Urothelium cell line (cell line): ENCODE results near the gene MYOM3.

Source experiments
- DNase-seq: peaks from one replicate; pipeline ENCODE4 v3.0.0; 2011; ENCODE audit warnings: low spot score, mixed read lengths
- FAIRE-seq: peaks from 2 replicates; lab custom pipeline; 2011; peaks lifted over from hg19 to GRCh38; lab: Jason Lieb, UNC

Gene MYOM3

DNA sequence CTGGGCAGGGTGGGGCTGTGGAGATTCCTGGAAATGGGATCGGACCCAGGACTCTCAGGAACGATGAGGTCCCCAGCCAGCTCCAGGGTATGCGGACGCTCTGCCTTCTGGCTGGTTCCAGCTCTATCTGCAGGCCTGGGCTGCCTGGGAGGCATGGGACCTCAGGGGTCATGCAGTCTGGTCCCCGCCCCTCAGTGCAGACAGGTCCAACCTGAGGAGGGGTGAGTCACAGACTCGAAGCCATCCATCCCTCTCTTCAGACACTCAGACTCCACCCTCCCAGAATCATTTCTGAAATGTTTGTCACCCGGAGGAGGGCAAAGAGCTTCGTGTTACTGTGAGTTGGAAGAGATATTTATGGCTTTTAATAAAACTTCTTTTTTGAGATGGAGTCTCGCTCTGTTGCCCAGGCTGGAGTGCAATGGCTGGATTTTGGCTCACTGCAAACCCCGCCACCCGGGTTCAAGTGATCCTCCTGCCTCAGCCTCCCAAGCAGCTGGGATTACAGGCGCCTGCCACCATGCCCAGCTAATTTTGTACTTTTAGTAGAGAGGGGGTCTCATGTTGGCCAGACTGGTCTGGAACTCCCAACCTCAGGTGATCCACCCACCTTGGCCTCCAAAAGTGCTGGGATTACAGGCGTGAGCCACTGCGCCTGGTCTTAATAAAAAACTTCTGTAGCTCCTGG lies 5.9 kb upstream of the MYOM3 start:
- DNase-seq = peak; percentile 57

DNA sequence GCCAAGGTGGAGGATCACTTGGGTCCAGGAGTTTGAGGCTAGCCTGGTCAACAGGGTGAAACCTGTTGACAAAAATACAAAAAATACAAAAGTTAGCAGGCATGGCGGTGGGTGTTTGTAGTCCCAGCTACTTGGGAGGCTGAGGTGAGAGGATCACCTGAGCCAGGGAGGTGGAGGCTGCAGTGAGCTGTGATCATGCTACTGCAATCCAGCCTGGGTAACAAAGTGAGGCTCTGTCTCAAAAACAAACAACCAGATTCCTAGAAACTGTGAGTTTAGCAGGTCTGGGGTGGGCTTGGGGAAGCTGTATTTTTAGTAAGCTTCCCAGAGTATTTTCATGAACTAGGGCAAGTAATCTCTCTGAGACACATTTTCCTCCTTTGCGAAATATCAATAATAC lies 5.2 kb upstream of the MYOM3 start:
- FAIRE-seq (no peak), DNase-seq (no peak)

More for the DNA sequence above, 5.9 kb upstream of the MYOM3 start:
- FAIRE-seq = no peak

DNA sequence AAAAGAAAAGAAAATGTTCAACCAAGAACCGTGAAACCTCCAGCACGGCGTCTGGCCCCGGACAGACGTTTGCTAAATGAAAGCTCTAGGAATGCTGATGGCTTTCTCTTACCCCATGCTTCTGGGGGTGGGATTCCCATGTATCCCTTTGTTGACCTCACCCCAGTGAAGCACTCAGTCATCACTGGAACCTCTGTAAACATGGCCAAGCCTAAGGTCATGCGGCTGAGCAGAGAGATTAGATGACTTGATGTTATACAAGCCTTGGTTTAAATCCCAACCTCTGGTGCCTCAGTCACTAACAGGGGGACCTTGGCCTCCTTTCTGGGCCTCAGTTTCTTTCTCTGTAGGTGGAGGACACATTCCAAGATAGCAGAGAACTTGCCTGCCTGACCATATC lies 2.8 kb upstream of the MYOM3 start:
- FAIRE-seq = no peak
- no peak for DNase-seq

GRCh38 chr1:24113641-24114033 lies 1.7 kb upstream of the MYOM3 start:
- FAIRE-seq = no peak

DNA sequence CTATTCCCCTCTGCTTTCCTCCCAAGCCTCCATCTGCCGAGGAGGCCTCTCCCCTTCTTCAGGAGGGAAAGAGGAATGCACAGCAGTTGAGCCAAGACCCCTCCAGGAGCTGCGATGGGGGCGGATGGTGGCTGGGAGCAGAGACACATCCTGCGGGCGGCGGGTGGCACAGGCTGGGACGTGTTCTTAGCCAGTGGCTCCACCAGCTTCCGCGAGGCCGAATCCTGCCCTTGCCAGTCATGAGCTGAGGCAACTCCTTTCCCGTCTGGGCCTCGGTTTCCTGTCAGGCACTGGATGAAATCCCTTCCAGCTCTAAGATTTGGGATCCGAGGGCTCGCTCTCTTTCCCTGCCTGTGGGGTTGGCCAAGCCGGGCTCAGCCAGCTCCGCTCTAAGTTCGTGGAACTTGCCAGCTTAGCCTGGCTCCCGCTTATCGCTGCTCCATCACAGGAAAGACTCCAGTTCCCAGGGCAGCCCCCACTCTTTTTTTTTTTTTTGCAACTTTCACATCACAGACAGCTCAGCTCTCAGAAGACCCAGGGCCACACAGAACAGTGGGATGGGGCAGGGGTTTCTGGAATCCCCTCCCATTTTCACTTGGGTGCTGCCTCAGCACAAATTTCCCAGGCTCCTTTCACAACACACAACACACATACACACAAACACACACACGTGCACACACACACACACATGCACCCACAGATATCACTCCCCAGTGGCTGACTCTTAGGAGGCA lies 506 bp downstream of the MYOM3 start:
- FAIRE-seq (no peak), DNase-seq (no peak)

More at GRCh38 chr1:24113641-24114033, 1.7 kb upstream of the MYOM3 start:
- no peak for DNase-seq

DNA sequence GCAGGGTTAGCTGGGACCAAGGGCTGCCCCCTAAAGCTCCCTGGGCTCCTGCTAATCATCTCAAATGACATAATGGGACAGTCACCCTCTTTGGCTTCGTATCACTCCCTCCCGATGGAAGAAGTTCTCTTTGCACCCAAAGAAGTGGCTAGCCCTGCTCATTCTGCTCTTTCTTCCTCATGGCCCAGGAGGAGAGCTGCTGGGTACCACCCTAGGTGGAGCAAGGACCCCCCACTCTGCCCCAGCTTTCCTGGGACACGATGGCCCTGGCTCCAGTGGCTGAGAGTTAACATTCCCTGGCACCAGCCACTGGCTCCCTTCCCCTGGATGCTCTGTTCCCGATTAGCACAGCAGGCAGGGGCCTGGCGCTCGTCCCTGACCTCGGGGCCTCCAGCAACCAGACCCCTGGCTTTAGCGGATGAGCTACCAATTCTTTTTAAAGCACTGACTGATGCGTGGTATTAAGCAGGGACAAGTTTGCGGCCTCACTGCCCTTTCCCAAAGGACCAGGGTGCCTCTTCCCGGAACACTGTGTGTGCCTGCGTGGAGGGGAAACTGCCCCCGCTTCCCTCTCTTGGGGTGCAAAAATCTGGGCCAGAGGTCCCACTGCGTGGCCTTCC lies 1.2 kb downstream of the MYOM3 start:
- no peak for DNase-seq
- FAIRE-seq = no peak

DNA sequence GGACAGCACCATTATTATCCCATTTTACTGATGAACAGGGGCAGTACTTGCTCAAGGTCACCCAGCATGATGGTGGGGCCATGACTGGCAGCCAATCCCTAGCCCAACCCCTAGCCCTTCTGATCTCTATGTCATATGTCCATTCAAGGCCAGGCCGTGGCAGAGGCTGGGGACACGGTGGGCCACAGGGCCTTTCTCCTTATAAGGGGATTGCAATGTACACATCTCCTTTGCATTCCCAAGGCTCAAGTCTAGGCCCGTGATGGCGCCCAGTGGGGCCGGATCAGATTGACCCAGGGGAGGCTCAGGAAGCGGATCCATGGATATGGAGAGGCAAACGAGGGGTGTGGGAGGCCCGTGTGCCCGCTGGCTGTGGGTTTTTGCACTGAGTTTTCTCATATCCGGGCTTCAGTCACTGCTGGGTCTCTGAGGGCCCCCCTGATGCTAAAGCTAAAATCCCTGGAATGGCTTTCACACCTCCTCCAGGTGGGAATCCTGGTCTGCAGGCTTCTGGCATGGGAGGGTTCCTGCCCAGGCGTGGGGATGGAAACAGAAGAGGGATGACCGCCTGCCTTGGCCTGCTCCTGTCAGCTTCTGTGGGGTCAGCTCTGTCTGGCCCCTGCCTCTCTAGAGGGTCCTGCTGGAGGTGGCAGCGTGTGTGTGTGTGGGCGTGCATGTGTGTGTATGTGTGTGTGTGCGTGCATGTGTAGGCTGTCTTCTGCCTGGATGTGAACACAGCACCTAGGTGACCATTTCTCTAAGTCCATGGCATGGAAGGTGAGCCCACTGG lies 2.1 kb downstream of the MYOM3 start:
- DNase-seq (no peak), FAIRE-seq (no peak)

DNA sequence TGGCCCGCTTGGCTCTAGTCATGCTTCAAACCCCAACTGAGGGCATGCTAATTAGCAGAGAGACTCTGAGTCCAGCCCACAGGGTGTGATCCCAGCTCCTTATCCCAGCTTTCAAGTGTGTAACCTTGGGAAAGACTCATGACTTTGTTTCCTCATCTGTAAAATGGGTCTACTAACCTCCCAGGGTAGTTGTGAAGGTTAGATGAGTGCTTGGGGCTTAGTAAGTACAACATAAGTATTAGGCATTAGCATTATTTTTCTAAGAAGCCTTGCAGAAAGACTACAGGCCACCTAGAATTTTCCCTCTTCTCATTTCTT lies 2.8 kb downstream of the MYOM3 start:
- DNase-seq (no peak), FAIRE-seq (no peak)

GRCh38 chr1:24108334-24109165 lies 3.4 kb downstream of the MYOM3 start:
- FAIRE-seq = peak; percentile 82

GRCh38 chr1:24107462-24108138 lies 4.3 kb downstream of the MYOM3 start:
- FAIRE-seq (no peak), DNase-seq (peak; percentile 76)

More at GRCh38 chr1:24108334-24109165, 3.4 kb downstream of the MYOM3 start:
- DNase-seq = peak; percentile 81

DNA sequence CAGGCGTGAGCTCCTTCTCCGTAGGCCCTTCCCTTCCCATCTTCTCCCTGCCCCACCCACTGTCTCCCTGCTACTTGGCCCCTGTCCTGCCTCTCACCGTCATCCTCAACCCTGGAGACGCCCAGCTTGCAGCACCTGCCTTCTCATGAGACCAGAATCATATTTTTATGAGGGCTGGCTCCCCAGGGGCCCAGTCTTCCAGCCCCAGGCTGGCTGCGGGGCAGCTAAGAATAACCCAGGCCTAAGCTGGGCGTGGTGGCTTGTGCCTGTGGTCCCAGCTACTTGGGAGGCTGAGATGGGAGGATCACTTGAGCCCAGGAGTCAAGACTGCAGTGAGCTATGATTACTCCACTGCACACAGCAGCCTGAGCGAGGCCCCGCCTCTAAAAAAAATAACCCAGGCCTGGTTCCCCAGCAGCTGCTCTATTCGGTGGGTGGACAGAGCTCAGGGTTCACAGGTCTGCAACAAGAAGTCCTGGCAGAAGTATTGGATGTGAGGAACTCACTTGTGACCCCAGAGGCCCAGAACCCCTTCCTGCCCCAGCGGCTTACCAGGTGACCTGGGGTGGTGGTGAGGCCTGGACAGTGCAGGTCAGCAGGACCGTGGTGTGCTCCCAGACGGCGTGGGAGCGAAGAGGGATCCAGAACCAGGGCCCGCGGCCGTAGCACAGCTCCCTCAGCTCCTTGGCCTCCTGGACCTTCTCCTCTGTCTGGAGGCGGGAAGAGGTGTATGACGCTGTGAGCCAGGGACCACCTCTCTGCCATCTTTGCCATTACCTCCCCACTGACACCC lies 6.4 kb downstream of the MYOM3 start:
- FAIRE-seq (no peak), DNase-seq (no peak)

DNA sequence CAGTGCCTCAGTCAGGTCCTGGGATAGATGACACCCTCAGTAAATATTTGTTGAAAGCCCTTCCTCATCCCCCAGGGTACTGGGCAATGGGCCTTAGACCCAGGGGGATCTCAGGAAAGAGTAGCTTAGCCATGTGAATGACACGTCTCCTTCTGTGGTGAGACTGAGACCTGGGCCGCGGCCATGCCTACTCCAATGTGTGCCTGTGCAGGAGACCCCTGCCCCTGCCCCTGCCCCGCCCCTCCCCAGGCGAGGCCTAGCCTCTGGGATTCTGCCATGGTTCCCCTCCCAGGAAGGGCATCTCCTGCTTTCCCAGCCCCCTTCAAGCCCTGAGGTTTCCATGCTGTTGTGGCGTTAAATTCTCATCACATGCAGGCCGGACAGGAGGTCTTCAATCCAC lies 7.1 kb downstream of the MYOM3 start:
- FAIRE-seq (no peak), DNase-seq (no peak)

GRCh38 chr1:24103879-24104278 lies 8.1 kb downstream of the MYOM3 start:
- no peak for FAIRE-seq
- DNase-seq = no peak

DNA sequence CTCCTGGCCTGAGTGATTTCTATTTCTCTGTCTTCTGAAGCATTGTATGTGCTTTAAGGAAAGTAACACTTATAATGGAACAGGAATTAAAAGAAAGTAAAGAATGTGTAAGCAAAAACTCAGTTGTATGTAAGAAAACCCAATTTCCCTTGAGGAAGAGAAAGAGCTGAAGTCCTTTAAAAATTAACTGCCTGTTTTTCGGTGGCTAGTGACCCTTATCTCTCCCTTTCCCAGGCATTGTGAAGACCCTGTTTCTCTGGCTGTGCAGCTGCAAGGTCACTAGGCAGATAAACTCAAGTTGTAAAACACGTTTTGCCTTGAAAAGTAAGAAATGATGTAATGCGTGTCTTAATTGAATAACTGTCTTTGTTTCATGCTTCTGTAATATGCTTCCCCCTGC lies 8.5 kb downstream of the MYOM3 start:
- DNase-seq (no peak), FAIRE-seq (no peak)

GRCh38 chr1:24102961-24103360 lies 9.0 kb downstream of the MYOM3 start:
- FAIRE-seq (no peak), DNase-seq (no peak)

DNA sequence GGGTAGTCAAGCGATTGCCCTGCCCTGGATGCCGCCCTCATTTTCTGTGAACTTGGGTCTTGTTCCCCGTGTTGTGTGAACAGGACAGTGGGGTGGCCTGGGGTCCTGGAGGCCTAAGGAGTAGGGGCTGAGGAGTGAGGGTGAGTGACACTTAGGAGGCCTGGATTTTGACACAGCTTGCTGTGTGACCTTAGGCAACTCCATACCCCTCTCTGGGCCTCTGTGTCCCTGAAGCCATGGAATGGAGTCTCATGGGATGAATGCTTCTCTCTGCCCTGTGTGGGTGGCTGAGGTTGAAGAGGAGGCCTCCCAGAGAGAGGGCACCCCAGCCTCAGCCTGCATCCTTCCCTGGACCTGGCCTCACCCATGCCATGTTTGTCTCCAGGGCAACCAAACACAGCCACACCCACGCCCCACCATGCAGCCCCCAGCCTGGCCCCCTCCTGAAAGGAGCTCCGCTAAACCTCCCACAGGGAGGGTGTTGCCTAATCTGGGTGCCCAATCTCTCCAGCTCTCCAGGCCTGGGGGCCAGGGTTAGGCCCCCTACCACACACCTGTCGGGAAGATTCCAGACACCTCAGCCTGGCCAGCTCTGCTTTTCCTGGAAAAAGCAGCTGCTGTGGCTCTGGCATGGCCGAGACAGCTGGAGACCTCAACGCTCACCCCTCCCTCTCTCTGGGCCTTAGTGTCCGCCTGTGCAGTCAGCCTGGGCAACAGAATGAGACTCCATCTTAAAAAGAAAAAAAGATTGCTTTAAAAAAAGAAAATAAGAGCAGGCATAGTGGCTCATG lies 9.9 kb downstream of the MYOM3 start:
- no peak for FAIRE-seq
- DNase-seq = no peak

- DNase-seq = no peak
- FAIRE-seq = no peak
These were observed 10.8 kb downstream of the MYOM3 start for GRCh38 chr1:24100945-24101737.
